Activated T-cell treated with anti-CD3 and anti-CD28 coated beads, Interleukin-2, amount 50 U/mL, for 72 hours (primary cell): ENCODE measurements around the gene SLC25A48. TPM values are rescaled to one million over a fixed set of nuclear protein-coding genes. Genes with fewer than 3 reads are reported as not detected.
"Not testable (repeated sequence)": the region's sequence is repeated elsewhere in the genome, so short reads cannot be mapped to it uniquely, and the experiment has no call there.

Experiments used
- ATAC-seq, 2 donors: fragments of 150-1000 bp; cut with Tn5 transposase; replicated peaks in 1 of 2; 2 replicates each; pipeline ENCODE4 v1.10.0; 2021; ENCODE audit warnings: moderate library complexity in 2 of 2, mild to moderate bottlenecking in 1 of 2
- DNase-seq, 2 donors: peaks; one replicate each; pipeline ENCODE4 v3.0.0; 2021 to 2022; ENCODE audit warnings: mixed read lengths in 1 of 2
- H3K27ac Mint-ChIP-seq: one replicate; pipeline ENCODE4 v1.8.0; 2022; ENCODE audit warnings: mild to moderate bottlenecking, moderate library complexity, mixed read lengths
- H3K27me3 Mint-ChIP-seq: one replicate; pipeline ENCODE4 v1.8.0; 2022; ENCODE audit warnings: low read depth, mixed read lengths
- H3K36me3 Mint-ChIP-seq, 2 donors: one replicate each; pipeline ENCODE4 v1.8.0; 2022; ENCODE audit warnings: mixed read lengths in 2 of 2, mild to moderate bottlenecking in 1 of 2; ENCODE audit not compliant: insufficient read depth in 2 of 2
- H3K4me1 Mint-ChIP-seq: one replicate; pipeline ENCODE4 v1.8.0; 2022; ENCODE audit warnings: low read depth, mixed read lengths
- H3K4me3 Mint-ChIP-seq, 2 donors: one replicate each; pipeline ENCODE4 v1.8.0; 2022; ENCODE audit warnings: mild to moderate bottlenecking in 2 of 2, mixed read lengths in 2 of 2, moderate library complexity in 2 of 2
- H3K9me3 Mint-ChIP-seq, 2 donors: one replicate each; pipeline ENCODE4 v1.8.0; 2022; ENCODE audit warnings: mixed read lengths in 2 of 2
- total RNA-seq, 2 donors: library from RNA; stranded (reverse); gene quantifications; one replicate each; pipeline ENCODE4 v1.2.3, GENCODE V29; 2022

The SLC25A48 gene
- total RNA-seq, 2 donors from 2014 or later, result not detected

DNA sequence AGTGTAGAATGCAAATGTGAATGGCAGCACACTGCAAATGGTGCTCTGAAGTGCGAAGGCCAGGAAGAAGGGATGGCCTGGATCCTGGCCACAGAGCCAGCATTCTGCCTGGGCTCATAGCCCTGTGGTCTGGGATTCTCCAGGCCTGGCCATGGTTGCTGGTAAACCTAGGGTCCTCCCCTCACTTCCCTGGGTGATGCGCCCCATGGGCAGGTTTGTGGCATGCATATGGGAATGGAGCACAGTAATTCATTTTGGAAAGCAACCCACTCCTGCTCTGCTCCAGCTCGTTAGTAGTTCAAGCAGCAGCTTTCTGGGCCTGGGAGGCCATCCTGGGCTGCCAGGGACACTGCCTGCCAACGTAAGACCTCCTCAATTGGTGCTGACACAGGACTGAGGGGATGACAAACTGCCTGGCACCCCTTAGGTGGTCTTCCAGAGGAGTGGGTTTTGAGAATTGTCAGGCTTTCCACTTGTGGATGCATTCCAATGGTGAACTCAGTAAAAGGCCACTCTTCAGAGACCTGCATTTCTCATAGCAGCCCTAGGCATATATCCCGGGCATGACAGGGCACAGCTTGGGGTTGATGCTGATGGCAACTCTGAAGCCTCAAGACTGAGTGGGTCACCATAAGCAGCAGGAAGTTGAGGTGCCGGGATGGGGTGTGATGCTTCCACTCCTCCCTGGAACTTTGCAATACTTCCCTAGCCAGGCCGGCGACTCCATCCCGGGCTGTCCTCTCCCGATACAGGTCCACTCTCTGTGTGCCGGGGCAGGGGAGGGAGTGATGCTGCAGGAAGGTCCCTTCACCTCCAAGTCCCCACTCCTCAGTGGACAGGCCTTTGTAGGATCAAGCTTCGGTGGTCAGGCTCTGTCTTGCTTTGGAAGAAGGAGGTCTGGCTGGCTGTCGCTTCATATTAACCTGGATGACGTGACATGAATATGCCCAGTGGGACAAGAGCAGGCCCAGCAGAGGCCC is 1.2 kb upstream of the SLC25A48 start:
- no peak for DNase-seq
- ATAC-seq, result no peak
- Mint-ChIP-seq H3K27ac (no peak overlapping the region), H3K4me3 (no peak overlapping the region), H3K36me3 (peaks cover 2 to 4% of the 10 kb centered on the region in 2 donors), H3K4me1 (peaks cover 4% of the 10 kb centered on the region), H3K9me3 (peaks cover 5% of the 10 kb centered on the region in 2 donors), H3K27me3 (peaks cover 60% of the 10 kb centered on the region)

DNA sequence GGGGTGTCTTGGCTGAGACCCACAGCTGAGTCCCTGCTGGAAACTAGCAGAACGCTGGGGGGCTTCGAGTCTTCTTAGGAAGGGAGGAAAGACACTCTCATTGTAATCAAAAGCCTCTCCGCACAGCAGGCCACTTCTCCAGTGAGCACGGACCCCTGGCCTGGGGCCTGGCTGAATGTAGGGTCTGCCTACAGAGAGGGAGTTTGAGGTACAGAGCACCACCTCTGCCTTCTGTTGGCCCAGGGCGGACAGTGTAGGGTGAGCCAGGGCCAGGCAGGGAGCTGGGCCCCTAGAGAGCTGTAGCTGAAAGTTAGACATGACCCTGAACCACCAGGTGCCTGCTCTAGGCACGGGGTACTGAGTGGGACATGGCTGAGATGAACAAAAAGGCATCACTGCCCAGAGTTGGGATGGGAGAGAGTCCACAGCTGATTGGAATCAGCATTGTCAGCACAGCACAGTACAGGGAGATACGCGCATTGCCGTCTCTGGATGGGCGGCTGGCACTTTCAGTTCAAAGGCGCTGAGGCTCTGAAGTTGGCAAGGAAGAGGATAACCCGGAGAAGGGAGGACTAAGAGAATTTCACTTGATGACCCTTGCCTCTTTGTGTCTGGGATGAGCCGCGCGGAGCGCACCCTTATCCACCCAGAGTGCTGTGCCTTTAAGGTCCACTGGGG is 363 bp upstream of the SLC25A48 start:
- DNase-seq (no peak), ATAC-seq (peak; percentile 17 to 18)
- Mint-ChIP-seq H3K36me3 (peaks cover 2 to 4% of the 10 kb centered on the region in 2 donors), H3K9me3 (peaks cover 5 to 7% of the 10 kb centered on the region in 2 donors), H3K27ac (no peak overlapping the region), H3K4me1 (peaks cover 4% of the 10 kb centered on the region), H3K4me3 (peak overlapping the region; percentile 29 to 62), H3K27me3 (peaks cover 60% of the 10 kb centered on the region)

DNA sequence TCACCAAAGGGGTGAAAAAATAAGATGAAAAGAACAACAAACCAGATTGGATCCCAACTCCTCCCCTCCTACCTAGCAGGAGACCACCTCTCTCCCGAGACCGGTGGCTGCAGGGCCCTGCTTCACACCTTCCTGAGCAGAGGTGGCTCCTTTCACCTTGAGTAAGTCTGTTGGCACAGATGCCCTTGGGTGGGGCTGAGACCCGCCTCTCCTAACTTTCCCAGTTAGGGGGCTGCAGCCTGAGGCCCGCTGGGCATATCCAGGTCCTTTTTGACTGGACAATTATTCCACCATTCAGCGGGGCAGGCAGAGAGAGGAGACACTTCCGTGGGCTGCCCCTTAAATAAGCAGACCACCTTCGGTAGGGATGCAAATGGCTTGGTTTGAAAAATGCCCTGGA is 1.3 kb downstream of the SLC25A48 start:
- H3K27me3 Mint-ChIP-seq, result peaks cover 52% of the 10 kb centered on the region
- H3K4me1 Mint-ChIP-seq, result peaks cover 4% of the 10 kb centered on the region
- ATAC-seq (no peak), DNase-seq (no peak)
- peaks cover 2 to 4% of the 10 kb centered on the region in 2 donors for H3K36me3 Mint-ChIP-seq
- no peak overlapping the region for H3K4me3 Mint-ChIP-seq
- peaks cover 5 to 7% of the 10 kb centered on the region in 2 donors for H3K9me3 Mint-ChIP-seq
- no peak overlapping the region for H3K27ac Mint-ChIP-seq

DNA sequence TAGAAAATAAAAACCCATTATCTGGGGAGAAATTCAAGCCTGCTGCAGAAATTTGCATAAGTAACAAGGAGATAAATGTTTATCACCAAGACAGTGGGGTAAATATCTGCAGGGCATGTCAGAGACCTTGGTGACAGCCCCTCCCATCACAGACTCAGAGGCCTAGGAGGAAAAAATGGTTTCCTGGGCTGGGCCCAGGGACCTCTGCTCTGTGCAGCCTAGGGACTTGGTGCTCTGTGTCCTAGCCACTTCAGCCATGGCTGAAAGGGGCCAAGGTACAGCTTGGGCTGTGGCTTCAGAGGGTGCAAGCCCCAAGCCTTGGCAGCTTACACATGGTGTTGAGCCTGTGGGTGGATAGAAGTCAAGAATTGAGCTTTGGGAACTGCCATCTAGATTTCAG is 3.9 kb downstream of the SLC25A48 start:
- H3K27ac Mint-ChIP-seq, H3K9me3 Mint-ChIP-seq, H3K4me3 Mint-ChIP-seq, H3K4me1 Mint-ChIP-seq, H3K36me3 Mint-ChIP-seq, DNase-seq, ATAC-seq: not testable (repeated sequence)
- peaks cover 39% of the 10 kb centered on the region for H3K27me3 Mint-ChIP-seq

DNA sequence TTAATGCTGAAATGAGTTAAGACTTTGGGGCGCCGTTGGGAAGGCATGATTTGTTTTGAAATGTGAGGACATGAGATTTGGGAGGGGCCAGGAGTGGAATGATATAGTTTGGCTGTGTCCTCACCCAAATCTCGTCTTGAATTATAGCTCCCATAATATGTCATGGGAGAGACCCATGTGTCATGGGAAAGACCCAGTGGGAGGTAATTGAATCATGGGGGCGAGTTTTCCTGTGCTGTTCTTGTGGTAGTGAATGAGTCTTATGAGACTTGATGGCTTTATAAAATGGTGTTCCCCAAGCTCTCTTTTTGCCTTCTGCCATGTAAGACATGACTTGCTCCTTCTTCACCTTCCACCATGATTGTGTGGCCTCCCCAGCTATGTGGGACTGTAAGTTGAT is 5.1 kb downstream of the SLC25A48 start:
- no peaks in the 10 kb centered on the region for H3K4me1 Mint-ChIP-seq
- H3K27me3 Mint-ChIP-seq, result peaks cover 28% of the 10 kb centered on the region
- H3K27ac Mint-ChIP-seq, result no peak overlapping the region
- no peak overlapping the region for H3K4me3 Mint-ChIP-seq
- H3K9me3 Mint-ChIP-seq, result peaks cover 5 to 7% of the 10 kb centered on the region in 2 donors
- ATAC-seq, result no peak
- no peak for DNase-seq
- peaks cover 2 to 4% of the 10 kb centered on the region in 2 donors for H3K36me3 Mint-ChIP-seq

DNA sequence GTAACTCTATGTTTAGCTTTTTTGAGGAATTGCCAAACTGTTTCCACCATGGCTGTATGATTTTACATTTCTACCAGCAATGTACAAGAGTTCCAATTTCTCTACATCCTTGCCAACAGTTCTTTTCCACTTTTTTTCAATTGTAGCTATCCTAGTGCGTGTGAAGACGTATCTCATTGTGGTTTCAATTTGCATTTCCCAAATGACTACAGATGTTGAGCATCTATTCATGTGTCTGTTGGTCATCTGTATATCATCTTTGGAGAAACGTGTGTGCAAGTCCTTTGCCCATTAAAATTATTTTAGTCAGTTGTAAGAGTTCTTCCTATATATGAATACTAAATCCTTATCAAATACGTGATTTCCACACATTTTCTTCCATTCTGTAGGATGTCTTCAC is 6.5 kb downstream of the SLC25A48 start:
- Mint-ChIP-seq H3K27ac (no peak overlapping the region), H3K4me1 (no peaks in the 10 kb centered on the region), H3K9me3 (peaks cover 5 to 7% of the 10 kb centered on the region in 2 donors), H3K36me3 (peaks cover 2 to 4% of the 10 kb centered on the region in 2 donors), H3K27me3 (peaks cover 28% of the 10 kb centered on the region), H3K4me3 (no peak overlapping the region)
- DNase-seq (no peak), ATAC-seq (no peak)

DNA sequence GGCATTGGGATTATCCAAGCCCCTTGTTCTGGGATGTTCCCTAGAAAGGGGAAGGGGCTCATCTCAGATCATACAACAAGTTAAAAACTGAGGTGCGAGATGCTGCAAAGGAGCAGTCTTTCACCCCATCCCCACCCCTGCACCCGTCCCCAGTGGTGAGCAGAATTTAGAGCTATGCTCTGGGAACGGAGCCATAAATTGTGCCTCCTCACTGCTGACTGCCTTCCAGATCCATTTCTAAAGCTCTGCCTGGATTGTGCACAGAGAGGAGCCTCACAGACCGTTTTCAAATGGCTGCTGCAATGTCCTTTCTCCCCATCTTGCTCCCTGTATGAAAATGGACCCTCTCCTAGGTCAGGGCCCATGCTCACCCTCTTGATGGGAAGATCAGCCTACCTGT is 8.3 kb downstream of the SLC25A48 start:
- Mint-ChIP-seq H3K27me3 (peaks cover 15% of the 10 kb centered on the region), H3K4me3 (no peak overlapping the region), H3K27ac (no peak overlapping the region), H3K4me1 (no peaks in the 10 kb centered on the region), H3K36me3 (peaks cover 2 to 3% of the 10 kb centered on the region in 2 donors), H3K9me3 (peaks cover 3 to 5% of the 10 kb centered on the region in 2 donors)
- DNase-seq, result no peak
- ATAC-seq, result no peak

DNA sequence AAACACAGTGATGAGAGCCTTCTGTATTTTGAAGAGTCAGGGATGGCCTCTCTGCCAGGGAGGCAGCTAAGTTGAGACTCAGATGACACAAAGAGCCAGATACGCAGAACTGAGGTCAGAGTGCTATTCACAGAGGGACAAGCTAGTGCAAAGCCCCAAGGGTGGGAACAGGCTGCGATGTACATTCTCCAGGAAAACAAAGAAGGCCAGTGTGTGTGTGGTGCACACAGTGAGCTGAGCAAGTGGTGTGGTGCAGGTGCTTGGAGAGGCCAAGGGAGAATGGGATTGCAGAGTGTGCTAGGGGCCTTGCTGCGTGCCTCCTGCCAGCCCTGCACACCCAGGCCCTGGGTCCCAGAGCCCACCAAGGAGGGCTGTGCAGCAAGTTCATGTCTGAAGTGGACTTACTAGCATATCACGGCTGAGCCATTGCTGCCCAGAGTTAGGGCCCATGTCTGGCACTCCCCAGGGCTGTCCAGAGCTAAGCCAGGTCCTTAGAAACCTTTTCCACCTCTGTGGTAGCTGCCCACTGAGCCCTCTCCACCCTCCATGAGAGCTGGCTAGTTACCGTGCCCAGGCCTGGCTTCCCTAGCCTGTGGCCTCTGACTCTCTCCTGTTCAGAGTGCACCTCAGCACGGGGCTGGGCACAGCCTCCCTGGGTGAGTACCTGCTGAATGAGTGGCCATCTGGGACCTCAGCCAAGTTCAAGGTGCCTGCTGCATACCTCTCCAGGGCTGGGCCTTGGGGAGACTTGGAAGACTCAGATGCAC is 9.3 kb downstream of the SLC25A48 start:
- H3K27ac Mint-ChIP-seq, result no peak overlapping the region

DNA sequence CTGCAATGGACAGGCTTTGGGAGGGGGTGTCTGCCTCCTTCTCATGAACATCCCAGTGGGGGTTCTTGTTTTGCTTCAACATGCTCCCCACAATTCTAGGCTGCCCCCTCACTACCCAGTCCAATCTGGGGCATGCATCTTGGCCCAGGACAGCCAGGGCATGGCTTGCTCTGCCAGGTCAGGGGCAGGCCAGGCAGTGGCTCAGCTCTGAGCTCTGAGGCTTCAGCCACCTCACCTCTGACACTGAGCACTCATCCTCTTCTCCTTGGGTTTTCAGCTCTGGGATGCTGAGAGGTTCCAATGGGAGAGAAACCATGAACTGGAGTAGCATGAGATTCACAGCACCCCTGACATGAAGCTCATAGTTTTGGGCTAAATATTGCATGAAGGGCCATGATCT is 11.8 kb downstream of the SLC25A48 start:
- no peak overlapping the region for H3K4me3 Mint-ChIP-seq
- H3K4me1 Mint-ChIP-seq, result no peaks in the 10 kb centered on the region
- ATAC-seq (no peak), DNase-seq (no peak)
- no peaks in the 10 kb centered on the region for H3K36me3 Mint-ChIP-seq
- H3K27me3 Mint-ChIP-seq, result peaks cover 10% of the 10 kb centered on the region
- no peak overlapping the region for H3K27ac Mint-ChIP-seq
- H3K9me3 Mint-ChIP-seq, result no peaks in the 10 kb centered on the region

More for the DNA sequence above, 9.3 kb downstream of the SLC25A48 start:
- no peak for ATAC-seq
- Mint-ChIP-seq H3K4me3 (no peak overlapping the region), H3K4me1 (no peaks in the 10 kb centered on the region), H3K9me3 (peaks cover 0 to 2% of the 10 kb centered on the region in 2 donors), H3K36me3 (no peaks in the 10 kb centered on the region), H3K27me3 (peaks cover 13% of the 10 kb centered on the region)
- DNase-seq, result no peak

DNA sequence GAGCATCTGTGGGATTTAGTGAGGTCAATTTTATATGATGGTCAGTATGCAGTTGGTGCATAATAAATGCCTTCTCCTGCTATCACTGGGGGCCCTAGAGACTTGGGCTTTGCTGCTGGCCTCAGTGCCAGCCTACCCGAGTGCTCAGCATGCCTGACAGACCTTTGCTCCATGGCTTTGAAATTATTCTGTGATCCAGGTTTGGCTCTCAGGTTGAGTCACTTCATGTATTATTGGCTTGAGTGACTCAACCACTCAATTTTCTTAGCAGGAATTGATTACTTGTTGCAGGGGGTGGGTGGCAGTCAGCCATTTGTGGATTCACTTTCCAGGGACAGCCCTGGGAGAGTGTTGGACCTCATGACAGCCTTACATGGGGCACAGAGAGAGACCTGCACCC is 13.5 kb downstream of the SLC25A48 start:
- no peak for DNase-seq
- Mint-ChIP-seq H3K9me3 (no peaks in the 10 kb centered on the region), H3K36me3 (no peaks in the 10 kb centered on the region), H3K4me1 (no peaks in the 10 kb centered on the region), H3K27me3 (no peaks in the 10 kb centered on the region), H3K27ac (no peak overlapping the region), H3K4me3 (no peak overlapping the region)
- no peak for ATAC-seq

DNA sequence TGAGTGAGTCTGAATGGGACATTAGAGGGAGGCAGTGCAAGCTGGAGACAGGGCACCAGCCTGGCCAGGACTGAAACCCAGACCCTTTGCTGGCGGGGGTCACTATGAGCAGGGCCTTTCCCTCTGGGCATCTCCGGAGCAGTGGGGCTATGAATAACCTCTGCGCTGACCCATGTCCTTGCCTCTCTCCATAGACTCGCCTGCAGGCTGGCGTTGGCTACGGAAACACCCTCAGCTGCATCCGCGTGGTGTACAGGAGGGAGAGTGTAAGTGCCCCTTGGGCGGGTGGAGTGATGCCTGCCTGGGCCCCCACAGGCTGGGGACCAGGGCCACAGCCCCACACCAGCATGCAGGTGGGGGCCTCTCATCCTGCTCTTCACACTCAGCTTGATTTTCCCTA is 15.8 kb downstream of the SLC25A48 start:
- DNase-seq (no peak), ATAC-seq (no peak)
- H3K4me1 Mint-ChIP-seq, result no peaks in the 10 kb centered on the region
- H3K36me3 Mint-ChIP-seq, result no peaks in the 10 kb centered on the region
- no peaks in the 10 kb centered on the region for H3K9me3 Mint-ChIP-seq
- no peak overlapping the region for H3K4me3 Mint-ChIP-seq
- no peak overlapping the region for H3K27ac Mint-ChIP-seq
- peaks cover 5% of the 10 kb centered on the region for H3K27me3 Mint-ChIP-seq

DNA sequence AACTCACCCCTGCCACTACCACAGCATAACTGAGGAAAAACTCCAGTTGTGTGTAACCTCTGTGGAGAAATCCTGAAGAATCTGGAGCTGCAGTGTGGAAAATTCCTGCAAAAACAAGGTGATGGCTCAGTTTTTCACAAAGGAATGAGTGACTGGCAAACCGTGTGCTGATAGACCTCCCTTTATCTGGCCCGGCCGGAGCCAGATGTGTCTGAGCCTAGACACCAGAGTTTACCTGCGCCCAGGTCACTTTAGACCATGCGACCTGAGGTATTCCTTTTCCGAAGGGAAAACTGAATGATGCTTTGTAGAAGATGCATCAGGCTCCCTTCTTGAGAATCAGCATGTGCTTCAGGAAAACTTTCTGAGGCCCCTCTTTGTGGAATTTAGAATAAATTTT is 16.2 kb downstream of the SLC25A48 start:
- peaks cover 5% of the 10 kb centered on the region for H3K27me3 Mint-ChIP-seq
- no peak for DNase-seq
- ATAC-seq, result no peak
- no peak overlapping the region for H3K27ac Mint-ChIP-seq
- H3K4me3 Mint-ChIP-seq, result no peak overlapping the region
- H3K9me3 Mint-ChIP-seq, result no peaks in the 10 kb centered on the region
- H3K4me1 Mint-ChIP-seq, result no peaks in the 10 kb centered on the region
- H3K36me3 Mint-ChIP-seq, result no peaks in the 10 kb centered on the region
